ENCODE measurements around the gene PCBD1. TPM values are rescaled to one million over a fixed set of nuclear protein-coding genes. Genes with fewer than 3 reads are reported as not detected.

The PCBD1 gene
- total RNA-seq, 1 experiment from 2014 or later, result 163 TPM

GRCh38 chr10:70884741-70885140 lies 3.6 kb downstream of the PCBD1 start:
- Histone ChIP-seq H3K79me2 (ENCODE audit: insufficient read depth, low read length) (peaks cover 45% of the 10 kb centered on the region), H3K4me1 (ENCODE audit: control insufficient read depth in 1 of 2, insufficient read depth in 2 of 2, low read length in 2 of 2) (peaks cover 13 to 27% of the 10 kb centered on the region in 2 experiments), H4K20me1 (ENCODE audit: insufficient read depth) (no peaks in the 10 kb centered on the region), H2AFZ (ENCODE audit: low read depth, low read length, poor library complexity, severe bottlenecking) (no peak overlapping the region), H3K36me3 (ENCODE audit: control insufficient read depth in 1 of 2, insufficient read depth in 2 of 2, low read length in 2 of 2) (peaks cover 16 to 36% of the 10 kb centered on the region in 2 experiments), H3K4me3 (replicated peaks in 1 of 2; ENCODE audit: low read depth in 1 of 2, low read length in 2 of 2) (no peak overlapping the region), H3K9ac (ENCODE audit: low read length) (no peak overlapping the region), H3K27me3 (ENCODE audit: insufficient read depth, low read length) (no peaks in the 10 kb centered on the region), H3K9me2 (ENCODE audit: insufficient read depth) (no peaks in the 10 kb centered on the region), H3K27ac (ENCODE audit: low read depth, low read length) (no peak overlapping the region), H3K9me3 (ENCODE audit: control insufficient read depth in 1 of 2, insufficient read depth in 1 of 2, low read depth in 1 of 2, low read length in 2 of 2) (no peaks in the 10 kb centered on the region), H3K4me2 (ENCODE audit: low read length) (no peak overlapping the region)
- ChIA-PET CTCF (no interaction called here), RAD21 (ENCODE audit: low non-redundant PET in 1 of 2, low total read pairs in 2 of 2, uncharacterized antibody in 2 of 2, unreplicated experiment in 2 of 2) (no interaction called here), POLR2A (no interaction called here)
- intact Hi-C loops (cut with micrococcal nuclease), result loop anchor here (5.0 kb wide), 1 partner anchor 422 kb away; no protein-coding TSS in a partner anchor
- no peak for TF ChIP-seq ZFX (IDR thresholded peaks at IDR 0.05)
- no peak for TF ChIP-seq ZNF274 (IDR thresholded peaks at IDR 0.05; ENCODE audit: low read depth, low read length)
- TF ChIP-seq TCF7L2 (IDR thresholded peaks at IDR 0.05; ENCODE audit: borderline replicate concordance, extremely low read depth, insufficient read depth, insufficient read length), result no peak
- no peak for TF ChIP-seq RAD21 (IDR thresholded peaks at IDR 0.05; ENCODE audit: low read depth)
- no peak for TF ChIP-seq ELF1 (IDR thresholded peaks at IDR 0.05; ENCODE audit: borderline replicate concordance, low read depth)
- no peak for TF ChIP-seq REST (IDR thresholded peaks at IDR 0.05; ENCODE audit: low read depth)
- TF ChIP-seq EZH2phosphoT487 (IDR thresholded peaks at IDR 0.05; ENCODE audit: borderline replicate concordance), result no peak
- no peak for TF ChIP-seq CBX3 (IDR thresholded peaks at IDR 0.05; ENCODE audit: low read depth)
- TF ChIP-seq SP1 (IDR thresholded peaks at IDR 0.05; ENCODE audit: low read depth), result no peak
- no peak for TF ChIP-seq POLR2AphosphoS5 (IDR thresholded peaks at IDR 0.05; ENCODE audit: low read depth, low read length)
- TF ChIP-seq POLR2A (IDR thresholded peaks at IDR 0.05; ENCODE audit: borderline replicate concordance, extremely low read depth, insufficient read depth, insufficient read length), result no peak
- TF ChIP-seq SIN3A (IDR thresholded peaks at IDR 0.05; ENCODE audit: low read depth), result no peak
- no peak for TF ChIP-seq FOSL1 (IDR thresholded peaks at IDR 0.05; ENCODE audit: low read depth)
- TF ChIP-seq YY1 (IDR thresholded peaks at IDR 0.05; ENCODE audit: extremely low read depth, insufficient replicate concordance, low read depth, low read length), result no peak
- no peak for TF ChIP-seq EGR1 (IDR thresholded peaks at IDR 0.05; ENCODE audit: low read depth)
- no peak for TF ChIP-seq JUND (IDR thresholded peaks at IDR 0.05)
- no peak for TF ChIP-seq EZH2 (IDR thresholded peaks at IDR 0.05)
- no peak for DNase-seq (ENCODE audit: low read depth, low spot score)
- no peak for ATAC-seq
- BruUV-seq (replicated peaks), result no TSS peak
